Bronchial smooth muscle cell (primary cell): Measurements from ENCODE around the gene FAM13B. TPM values are rescaled to one million over a fixed set of nuclear protein-coding genes. Genes with fewer than 3 reads are reported as not detected.

Source experiments
- total RNA-seq: library from RNA; depleted of rRNA; stranded (reverse); fragments of >200 nt; gene quantifications from 2 replicates; pipeline ENCODE4 v1.2.1, GENCODE V29; 2014

The FAM13B gene
- total RNA-seq, result 16.4 and 17.9 TPM in 2 replicates

GRCh38 chr5:138032572-138033385, at the start of gene FAM13B:
FAM13B (minus strand) TSS chr5:138033079; CDS start chr5:138019111, 13,968 bp downstream.

GRCh38 chr5:137888863-137889759, 143.8 kb downstream of the FAM13B start, which contains the start of gene PKD2L2:
PKD2L2 (plus strand) TSS chr5:137889457; CDS start chr5:137889492, 35 bp downstream.

Other genes starting within 250 kb of the FAM13B start
- not detected in 2 replicates for gene MYOT, start 165.2 kb downstream of the FAM13B start, total RNA-seq
- gene PKD2L2, start 143.6 kb downstream of the FAM13B start, total RNA-seq, result not detected in 2 replicates
- not detected in 2 replicates for gene WNT8A, start 51.0 kb upstream of the FAM13B start, total RNA-seq
- gene NME5, start 106.3 kb upstream of the FAM13B start, total RNA-seq, result 2.7 and 3.9 TPM in 2 replicates
- gene BRD8, start 145.6 kb upstream of the FAM13B start, total RNA-seq, result 43.0 and 56.2 TPM in 2 replicates
- gene KIF20A, start 146.0 kb upstream of the FAM13B start, total RNA-seq, result 4.0 and 10.2 TPM in 2 replicates
- 13.1 and 16.7 TPM in 2 replicates for gene CDC23, start 180.2 kb upstream of the FAM13B start, total RNA-seq
- 0.09 TPM in 1 of 2 replicates, not detected in the other for gene GFRA3, start 241.5 kb upstream of the FAM13B start, total RNA-seq